NOMO-1 treated with dmso at 0.1 percent for 144 hours (cell line): ENCODE data around the gene ARTN.

Experiments used
- DNase-seq: peaks from one replicate; lab custom pipeline; 2025; ENCODE audit not compliant: unreplicated experiment; lab: John Stamatoyannopoulos, UW

ARTN gene

DNA sequence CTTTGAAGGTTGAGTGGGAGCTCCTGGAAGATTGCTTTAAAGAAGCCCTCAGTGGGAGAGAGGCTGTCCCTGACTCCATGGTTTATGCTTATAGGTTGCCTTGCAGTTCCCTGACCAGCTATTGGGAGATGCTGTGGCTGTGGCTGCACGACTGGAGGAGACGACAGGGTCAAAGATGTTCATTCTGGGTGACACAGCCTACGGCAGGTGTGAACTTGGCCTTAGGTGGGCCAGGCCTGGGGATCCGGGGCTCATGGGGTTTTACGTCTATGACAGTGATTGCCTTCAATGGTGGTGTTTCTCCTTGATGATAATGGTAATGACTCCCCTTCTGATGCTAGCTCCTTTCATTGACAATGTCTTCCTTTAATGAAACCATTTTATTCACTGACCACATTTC is 36.9 kb downstream of the ARTN start:
- no peak for DNase-seq

DNA sequence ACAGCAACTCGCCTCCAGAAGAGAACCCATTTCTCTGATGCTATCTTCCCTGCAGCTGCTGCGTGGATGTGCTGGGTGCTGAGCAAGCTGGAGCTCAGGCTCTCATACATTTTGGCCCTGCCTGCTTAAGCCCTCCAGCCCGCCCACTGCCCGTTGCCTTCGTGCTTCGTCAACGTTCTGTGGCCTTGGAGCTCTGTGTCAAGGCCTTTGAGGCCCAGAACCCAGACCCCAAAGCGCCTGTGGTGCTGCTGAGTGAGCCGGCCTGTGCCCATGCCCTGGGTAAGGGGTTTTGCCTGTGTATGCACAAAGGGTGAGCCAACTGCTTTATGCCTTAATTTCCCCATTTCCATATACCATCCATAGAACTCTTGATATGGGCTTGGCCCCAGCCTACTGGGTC is 37.3 kb downstream of the ARTN start:
- DNase-seq: no peak

DNA sequence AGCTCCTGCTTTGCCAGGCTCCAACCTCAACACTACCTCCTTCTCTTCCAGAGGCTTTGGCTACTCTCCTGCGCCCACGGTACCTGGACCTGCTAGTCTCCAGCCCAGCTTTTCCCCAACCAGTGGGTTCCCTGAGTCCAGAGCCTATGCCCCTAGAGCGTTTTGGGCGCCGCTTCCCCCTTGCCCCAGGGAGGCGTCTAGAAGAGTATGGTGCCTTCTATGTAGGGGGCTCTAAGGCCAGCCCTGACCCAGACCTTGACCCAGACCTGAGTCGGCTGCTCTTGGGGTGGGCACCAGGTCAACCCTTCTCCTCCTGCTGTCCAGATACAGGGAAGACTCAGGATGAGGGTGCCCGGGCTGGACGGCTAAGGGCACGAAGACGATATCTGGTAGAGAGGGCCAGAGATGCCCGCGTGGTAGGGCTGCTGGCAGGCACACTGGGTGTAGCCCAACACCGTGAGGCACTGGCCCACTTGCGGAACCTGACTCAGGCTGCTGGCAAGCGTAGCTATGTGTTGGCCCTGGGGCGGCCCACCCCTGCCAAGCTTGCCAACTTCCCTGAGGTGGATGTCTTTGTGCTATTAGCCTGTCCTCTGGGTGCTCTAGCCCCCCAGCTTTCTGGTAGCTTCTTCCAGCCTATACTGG is 37.9 kb downstream of the ARTN start:
- DNase-seq: no peak

DNA sequence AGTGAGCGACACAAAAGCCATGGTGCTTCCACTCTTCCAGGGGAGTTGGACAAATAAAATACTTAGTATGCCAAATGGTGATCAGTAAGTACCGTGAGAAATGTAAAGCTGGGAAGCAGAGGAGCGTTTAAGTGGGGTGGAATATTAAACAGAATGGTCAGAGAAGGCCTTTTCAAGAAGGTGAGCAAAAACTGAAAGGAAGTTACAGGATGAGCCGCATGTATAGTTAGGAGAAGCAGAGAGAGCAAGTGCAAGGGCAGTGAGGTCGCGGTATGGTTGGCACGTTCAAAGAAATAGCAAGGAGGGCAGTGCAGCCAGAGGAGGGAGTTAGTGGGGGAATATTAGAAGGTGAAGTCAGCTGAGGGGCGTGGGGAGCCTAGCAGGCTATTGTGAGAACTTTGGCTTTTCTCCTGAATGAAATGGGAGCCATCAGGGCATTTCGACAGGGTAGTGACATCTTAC is 40.4 kb downstream of the ARTN start:
- no peak for DNase-seq

DNA sequence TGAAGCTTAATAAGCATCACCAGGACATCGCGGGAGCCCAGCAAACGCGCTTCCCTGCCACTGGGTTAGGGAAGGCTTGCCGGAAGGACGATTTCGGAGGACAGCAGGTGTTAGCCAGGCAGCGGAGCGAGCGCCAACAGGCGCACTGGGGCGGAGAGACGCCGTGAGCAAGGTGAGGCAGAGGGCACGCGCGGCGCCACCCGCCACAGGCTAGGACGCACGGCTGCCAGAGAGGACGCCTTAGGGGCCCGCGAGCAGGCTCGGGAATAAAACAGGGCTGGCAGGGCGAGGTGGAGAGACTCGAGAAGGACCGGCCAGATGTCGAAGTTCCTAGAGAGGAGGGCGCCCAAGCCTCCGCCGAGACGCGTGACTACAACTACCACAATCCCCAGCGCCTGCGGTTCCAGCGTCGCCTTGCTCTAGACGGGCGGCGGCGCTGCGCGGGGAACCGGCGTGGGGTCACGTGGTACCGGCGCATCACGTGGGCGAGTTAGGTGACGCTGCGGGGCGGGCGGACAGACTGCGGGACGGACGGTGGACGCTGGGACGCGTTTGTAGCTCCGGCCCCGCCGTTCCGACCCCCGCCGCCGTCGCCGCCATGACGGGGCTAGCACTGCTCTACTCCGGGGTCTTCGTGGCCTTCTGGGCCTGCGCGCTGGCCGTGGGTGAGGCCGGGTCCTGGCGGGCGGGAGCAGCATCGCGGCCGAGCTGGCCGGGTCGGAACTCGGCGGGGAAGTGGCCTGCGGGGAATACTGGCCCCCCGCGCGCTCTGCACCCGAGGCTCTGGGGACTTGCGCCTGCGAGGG is 41.0 kb downstream of the ARTN start, which contains the start of gene ATP6V0B:
TSS of gene ATP6V0B (plus strand) at position 518 of the 806 bp plus-strand sequence. CDS start at position 599, 81 bp downstream.
- peak; percentile 91 for DNase-seq

DNA sequence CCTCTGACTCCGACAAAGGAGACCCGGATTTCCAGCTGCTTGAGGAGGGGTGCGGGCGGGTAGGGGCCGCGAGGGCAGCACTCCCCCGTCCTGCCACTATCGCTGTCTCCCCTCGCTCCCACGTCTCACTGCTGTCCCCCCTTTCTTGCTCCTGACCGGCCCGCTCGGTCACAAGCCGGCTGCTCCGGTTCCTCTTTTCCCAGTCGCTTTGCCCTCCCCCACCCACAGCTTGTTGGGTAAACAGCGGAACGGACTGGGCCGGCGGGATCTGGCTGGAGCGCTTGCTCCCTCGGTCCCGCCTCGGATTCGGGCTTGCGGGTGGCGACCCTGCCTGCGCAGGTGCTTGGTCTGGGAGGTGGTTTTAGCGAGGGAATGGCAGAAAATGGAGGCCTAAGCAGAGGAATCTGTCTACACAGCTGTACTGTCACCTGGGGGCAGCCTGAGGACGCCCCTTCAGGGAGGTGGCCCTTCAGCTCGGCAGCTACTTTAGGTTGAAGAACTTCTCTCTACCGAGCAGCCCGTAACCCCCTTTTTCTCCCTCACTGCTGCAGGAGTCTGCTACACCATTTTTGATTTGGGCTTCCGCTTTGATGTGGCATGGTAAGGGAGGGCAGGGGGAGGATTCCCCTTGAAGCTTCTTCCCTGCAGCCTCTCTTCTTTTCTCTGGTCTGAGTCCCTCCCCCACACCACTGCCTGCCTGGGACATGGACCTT is 41.8 kb downstream of the ARTN start:
- peak; percentile 67 for DNase-seq

DNA sequence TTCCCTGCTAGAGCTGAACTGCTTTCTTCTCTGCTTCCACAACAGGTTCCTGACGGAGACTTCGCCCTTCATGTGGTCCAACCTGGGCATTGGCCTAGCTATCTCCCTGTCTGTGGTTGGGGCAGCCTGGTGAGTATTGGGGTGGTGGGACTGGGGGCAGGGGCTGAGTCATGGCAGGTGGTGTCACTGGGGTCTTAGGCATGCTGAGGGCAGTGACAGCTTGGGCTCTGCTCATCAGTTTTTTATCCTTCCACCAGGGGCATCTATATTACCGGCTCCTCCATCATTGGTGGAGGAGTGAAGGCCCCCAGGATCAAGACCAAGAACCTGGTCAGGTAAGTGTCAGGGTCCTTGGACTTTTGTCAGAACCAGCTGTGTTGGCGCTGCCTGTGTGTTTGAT is 42.4 kb downstream of the ARTN start:
- DNase-seq: no peak

DNA sequence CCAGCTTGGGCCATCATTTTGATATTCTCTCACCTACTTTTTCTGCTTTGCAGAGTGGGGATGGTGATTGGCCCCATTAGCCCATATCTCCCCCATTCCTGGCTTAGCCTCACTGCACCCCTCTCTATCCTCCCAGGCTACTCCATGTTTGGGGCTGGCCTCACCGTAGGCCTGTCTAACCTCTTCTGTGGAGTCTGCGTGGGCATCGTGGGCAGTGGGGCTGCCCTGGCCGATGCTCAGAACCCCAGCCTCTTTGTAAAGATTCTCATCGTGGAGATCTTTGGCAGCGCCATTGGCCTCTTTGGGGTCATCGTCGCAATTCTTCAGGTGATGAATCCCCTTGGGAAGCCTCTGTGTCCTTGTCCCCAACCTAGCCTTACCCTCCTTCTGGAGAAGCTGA is 43.3 kb downstream of the ARTN start:
- no peak for DNase-seq

DNA sequence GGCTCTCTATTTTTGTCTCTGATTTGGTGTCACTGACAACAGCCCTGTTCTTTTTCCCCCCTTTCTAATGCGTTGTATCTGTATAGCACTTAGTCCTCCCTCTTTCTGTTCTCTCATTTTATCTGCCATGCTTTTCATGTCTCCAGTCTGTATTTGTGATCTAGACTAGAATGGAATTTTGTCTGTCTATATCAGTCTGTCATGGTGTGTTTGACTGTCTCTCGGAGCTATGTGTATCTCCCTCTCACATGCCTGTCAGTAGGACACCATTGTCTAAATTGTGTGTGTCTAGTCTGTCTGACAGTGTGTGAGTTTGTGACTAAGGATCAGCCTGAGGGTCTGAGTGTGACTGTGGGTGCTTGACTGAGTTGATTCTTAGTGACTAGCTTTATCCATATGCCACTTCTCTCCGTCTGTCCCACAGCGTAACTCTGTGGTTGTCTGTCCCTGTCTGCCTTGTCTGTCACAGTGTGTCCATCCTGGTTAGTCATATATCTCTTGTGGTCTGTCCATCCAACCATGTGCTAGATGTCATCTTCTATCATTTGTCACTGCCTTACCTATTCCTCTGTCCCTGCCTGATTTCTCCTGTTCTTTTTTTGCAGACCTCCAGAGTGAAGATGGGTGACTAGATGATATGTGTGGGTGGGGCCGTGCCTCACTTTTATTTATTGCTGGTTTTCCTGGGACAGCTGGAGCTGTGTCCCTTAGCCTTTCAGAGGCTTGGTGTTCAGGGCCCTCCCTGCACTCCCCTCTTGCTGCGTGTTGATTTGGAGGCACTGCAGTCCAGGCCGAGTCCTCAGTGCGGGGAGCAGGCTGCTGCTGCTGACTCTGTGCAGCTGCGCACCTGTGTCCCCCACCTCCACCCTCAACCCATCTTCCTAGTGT is 44.0 kb downstream of the ARTN start:
- no peak for DNase-seq

DNA sequence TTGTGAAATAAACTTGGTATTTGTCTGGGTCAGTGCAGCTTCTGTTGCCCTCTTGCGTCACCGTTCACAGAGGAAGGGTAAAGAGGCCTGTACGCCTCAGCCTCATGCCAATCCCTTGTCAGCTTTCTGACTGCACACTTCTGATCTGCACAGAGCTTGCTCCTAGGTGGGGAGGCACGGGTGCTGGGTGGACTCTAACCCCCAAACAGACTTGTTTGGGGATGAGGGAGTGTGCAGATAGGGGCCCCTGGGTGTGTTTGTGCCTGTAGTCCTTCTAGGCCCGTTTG is 44.6 kb downstream of the ARTN start:
- DNase-seq: no peak

DNA sequence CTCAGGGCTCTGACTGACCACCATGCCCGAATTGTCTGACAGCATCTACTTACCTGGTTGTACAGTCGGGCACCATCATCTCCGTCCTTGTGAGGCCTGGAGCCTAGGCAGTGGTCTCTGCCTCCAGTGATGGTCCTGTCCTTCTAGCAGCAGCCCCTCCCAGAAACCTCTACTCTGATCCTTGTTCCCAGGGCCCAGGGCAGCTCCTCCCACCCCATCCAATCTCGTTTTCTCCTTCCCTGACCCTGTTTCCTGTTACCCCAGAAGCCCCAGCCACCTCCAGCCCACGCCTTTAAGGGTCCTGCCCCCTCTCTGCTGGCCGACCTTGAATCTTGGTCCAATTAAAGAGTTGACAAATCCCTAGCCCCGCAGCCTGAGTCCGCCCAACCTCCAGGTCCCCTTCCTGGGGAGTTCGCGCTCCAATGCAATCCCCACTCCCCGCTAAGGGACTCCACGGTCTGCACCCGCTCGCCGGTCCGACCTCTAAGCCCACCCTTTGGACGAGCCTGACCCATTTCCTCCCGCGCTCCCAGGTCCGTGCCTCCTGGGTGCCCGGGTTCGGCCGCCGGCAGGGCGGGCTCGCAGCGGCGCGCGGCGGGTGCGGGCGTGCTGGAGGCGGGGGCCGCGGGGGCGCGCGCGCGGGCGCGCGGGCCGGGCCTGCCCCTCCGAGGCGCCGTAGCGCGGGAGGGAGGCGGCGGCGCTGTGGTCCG is 45.1 kb downstream of the ARTN start, which contains the start of gene B4GALT2:
TSS of gene B4GALT2 (plus strand) at position 660 of the 710 bp plus-strand sequence. CDS start 1,951 bp downstream, outside the sequence.
- DNase-seq: no peak

DNA sequence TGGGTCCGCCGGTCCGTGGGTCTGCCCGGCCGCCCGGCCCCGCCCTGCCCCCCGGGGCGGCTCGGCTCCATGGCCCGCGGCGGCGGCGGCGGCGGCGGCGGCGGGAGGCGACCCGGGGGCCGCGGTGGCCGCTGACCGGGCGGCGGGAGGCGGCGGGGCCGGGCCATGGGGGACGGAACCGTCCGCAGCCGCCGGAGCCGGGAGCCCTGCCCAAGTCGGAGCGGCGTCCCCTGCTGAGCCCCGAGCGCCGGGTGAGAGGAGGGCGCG is 45.6 kb downstream of the ARTN start:
- DNase-seq: no peak

DNA sequence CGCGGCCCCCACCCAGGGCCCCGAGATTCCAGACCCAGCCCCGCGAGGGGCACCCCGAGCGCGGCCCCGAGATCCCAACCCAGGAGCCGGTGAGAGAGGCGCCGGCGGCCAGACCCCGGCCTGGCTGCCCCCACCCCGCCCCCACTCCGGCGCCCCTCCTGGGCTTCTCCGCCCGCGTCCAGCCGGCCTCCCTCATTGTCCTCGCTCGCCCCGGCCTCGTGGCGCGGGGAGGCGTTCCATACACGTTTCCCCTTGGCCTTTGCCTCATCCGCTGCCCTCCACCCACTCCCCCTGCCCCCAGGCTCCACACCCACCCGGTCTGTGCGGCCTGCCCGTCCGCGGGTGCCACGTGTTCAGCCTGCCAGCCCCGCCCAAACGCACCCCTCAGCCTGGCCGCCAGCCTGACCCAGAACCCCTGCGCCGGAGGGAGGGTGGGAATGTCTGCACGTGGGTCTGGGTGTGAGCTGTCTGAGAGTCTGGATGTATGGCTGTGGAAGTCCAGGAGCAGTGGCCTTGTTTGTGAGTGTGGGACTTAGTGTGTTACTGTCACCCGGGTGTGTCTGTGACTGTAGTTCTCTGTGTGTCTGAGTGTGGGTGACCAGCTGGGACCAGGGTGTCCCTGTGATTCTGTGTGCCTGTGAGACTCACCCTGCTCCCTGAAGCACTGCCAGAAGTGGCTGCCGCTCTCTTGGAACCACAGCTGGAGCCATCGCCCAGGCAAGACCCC is 46.1 kb downstream of the ARTN start:
- no peak for DNase-seq

DNA sequence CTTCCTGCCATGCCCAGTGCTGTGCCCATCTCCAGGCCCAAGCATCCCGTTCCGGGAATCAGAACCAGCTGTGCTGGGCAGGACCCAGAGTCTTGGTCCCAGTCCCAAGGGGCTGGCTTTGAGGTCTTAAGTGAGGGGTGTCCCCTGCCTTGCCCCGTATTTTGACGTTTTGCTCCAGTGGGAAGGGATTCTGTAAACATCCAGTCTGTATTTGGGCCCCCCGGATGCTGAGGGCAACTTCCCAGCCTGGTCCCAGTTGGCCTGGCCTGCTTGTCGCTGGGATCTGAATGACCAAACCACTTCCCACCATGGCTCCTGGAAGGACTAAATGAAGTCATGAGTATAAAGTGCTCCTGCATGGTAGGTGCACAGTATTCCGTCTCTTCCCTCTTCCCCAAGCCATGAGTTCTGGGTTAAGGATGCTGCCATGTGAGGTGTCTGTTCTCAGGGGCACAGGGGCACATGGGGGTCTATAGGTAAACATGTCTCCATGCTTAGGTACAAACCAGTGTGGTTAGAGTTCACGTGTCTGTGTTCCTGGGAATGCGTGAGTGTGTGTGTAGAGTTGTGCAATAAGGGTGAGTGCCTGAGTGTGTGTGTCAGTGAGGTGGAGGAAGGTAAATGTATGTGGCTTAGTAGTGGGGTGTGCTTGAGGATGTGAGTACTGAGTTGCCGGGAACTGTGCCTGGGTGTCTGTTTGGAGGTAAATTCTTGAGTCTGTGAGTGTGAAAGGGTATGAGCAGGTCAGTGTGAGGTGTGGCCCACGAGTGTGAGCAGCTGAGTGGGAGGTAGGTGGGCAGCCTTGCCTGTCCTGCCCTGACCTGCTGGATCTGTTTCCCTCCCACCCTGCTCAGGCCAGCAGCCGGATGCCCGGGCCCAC is 46.9 kb downstream of the ARTN start:
- no peak for DNase-seq

DNA sequence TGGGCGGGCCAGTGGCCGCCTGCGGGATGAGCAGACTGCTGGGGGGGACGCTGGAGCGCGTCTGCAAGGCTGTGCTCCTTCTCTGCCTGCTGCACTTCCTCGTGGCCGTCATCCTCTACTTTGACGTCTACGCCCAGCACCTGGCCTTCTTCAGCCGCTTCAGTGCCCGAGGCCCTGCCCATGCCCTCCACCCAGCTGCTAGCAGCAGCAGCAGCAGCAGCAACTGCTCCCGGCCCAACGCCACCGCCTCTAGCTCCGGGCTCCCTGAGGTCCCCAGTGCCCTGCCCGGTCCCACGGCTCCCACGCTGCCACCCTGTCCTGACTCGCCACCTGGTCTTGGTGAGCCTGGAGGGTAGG is 47.5 kb downstream of the ARTN start:
- DNase-seq: no peak

DNA sequence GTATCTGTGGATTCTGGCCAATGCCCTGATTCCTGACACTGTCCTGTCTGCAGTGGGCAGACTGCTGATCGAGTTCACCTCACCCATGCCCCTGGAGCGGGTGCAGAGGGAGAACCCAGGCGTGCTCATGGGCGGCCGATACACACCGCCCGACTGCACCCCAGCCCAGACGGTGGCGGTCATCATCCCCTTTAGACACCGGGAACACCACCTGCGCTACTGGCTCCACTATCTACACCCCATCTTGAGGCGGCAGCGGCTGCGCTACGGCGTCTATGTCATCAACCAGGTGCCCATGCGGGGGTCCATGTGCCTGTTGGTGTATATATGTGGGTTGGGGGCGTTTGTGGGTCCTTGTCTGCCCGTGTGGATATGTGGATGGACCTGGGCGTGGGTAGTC is 48.0 kb downstream of the ARTN start:
- DNase-seq: no peak

DNA sequence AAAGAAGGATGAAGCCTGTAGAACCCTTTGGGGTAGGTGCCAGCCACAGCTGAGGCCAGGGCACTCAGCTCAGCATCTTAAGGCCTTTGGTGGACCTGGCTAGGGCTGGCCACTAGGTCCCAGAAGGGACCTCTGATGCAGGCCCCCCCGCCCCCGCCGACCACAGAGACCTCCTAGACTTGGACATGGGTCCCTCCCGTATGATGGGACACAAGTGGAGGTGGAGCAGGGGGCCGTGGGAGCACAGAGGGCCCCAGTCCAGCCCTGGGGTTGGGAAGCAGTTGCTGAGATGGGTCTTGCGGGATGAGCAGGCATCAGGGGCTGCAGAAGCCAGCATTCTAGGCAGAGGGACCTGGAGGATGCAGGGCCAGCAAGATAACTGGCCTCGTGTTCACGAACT is 48.6 kb downstream of the ARTN start:
- DNase-seq: no peak

DNA sequence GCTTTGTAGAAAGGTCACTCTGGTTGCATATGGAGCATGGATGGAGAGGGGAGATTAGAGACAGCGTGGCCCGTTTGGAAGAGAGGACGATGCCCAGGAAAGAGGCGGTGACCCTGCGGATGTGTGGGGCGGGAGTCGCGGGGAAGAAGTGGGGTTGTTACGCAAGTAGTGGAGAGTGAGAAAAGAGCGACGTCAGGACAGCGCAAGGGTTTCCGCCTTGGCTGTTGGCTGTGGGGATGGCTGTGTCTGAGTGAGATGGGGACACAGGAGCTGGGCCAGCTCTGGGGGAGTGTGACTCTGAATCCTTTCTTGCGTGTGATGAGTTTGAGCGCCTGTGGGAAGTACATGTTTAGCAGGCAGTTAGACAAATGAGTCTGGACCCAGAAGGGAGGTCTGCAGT is 49.2 kb downstream of the ARTN start:
- no peak for DNase-seq

DNA sequence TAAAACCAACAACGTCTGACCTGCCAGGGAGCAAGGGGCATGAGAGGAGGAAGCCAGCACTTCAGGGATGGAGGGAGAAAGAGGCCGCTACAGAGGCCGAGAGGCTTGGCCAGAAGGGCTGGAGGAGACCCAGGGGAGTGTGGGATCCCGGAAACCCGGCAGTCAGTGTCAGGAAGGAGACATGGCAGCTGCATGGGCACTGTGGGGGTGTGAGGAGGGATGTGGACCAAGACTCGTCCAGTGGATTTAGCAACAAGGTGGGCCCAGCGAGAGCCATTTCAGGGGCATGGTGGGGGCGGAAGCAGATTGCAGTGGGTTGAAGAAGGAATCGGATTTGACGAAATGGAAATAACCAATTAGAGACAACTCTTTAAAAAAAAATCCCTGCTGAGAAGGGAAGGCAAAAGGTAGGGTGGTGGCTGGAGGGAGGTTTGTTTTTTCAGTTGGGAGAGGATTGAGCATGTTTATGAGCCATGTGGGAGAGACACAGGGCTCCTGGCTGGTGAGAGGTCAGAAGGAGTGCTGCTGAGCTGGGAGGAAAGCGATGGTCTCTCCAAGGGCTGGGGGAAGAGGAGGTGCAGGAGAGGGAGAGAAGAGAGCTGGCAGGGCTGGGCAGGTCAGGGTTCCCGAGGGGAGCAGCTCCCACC is 49.8 kb downstream of the ARTN start:
- DNase-seq: no peak
